Progenitor cell of endocrine pancreas (in vitro differentiated cells): ENCODE data around the gene KREMEN1. TPM values are rescaled to one million over a fixed set of nuclear protein-coding genes. Genes with fewer than 3 reads are reported as not detected.
"Not testable (repeated sequence)": the region's sequence is repeated elsewhere in the genome, so short reads cannot be mapped to it uniquely, and the experiment has no call there.

Source experiments
- DNase-seq: peaks from one replicate; pipeline ENCODE4 v3.0.0; 2021; ENCODE audit warnings: low spot score; ENCODE audit not compliant: unreplicated experiment
- H3K27ac Mint-ChIP-seq: 2 replicates; pipeline ENCODE4 v1.8.0; 2021; ENCODE audit warnings: mild to moderate bottlenecking, moderate library complexity, mixed read lengths
- H3K27me3 Mint-ChIP-seq: 2 replicates; pipeline ENCODE4 v1.8.0; 2021; ENCODE audit warnings: mixed read lengths
- H3K36me3 Mint-ChIP-seq: 2 replicates; pipeline ENCODE4 v1.8.0; 2022; ENCODE audit warnings: mixed read lengths; ENCODE audit not compliant: insufficient read depth
- H3K4me1 Mint-ChIP-seq: 2 replicates; pipeline ENCODE4 v1.8.0; 2021; ENCODE audit warnings: low read depth, mixed read lengths
- H3K4me3 Mint-ChIP-seq: 2 replicates; pipeline ENCODE4 v1.8.0; 2021; ENCODE audit warnings: low read depth, mild to moderate bottlenecking, moderate library complexity, mixed read lengths
- H3K9me3 Mint-ChIP-seq: 2 replicates; pipeline ENCODE4 v1.8.0; 2021; ENCODE audit warnings: low read depth, mixed read lengths
- total RNA-seq: library from RNA; stranded (reverse); gene quantifications from 2 replicates; pipeline ENCODE4 v1.2.1, GENCODE V29; 2021
- TF ChIP-seq, protein P1 (sequence below): fragments of 200-600 bp; sonication (generic); IDR thresholded peaks from one replicate; pipeline ENCODE4 v1.5.0; 2021; ENCODE audit warnings: antibody characterized with exemption, mild to moderate bottlenecking; ENCODE audit not compliant: unreplicated experiment

KREMEN1 gene
- total RNA-seq, 1 donor from 2014 or later, result 10.5 TPM

DNA sequence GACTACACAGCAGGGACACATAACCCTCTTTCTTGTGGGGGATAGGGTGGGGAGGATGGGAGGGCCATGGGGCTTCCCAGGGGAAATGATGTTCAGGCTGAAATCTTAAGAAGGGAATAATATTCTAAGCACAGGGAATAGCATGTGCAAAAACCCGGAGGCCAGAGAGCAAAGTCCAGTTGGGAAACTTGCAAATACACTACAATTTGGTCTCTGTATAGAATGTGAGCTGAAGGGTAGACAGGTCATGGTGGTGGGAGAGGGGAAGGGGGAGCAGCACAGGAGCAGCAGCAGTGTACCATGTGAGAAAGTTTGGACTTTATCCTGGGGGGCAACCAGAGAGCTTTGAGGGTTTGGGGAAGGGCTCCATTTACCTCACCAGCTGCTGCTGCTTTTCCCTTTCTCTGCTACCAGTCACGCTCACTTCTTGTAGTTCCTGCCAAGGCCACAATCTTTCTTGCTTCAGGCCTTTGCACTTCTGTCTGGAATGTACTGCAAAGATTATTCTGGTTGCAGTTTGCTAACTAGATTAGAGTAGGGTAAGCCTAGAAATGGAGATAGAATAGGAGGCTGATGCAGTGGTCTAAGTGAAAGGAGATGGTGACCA, 43.0 kb downstream of the KREMEN1 start:
- no peak overlapping the region for H3K27ac Mint-ChIP-seq
- peaks cover 6% of the 10 kb centered on the region for H3K36me3 Mint-ChIP-seq
- peaks cover 7% of the 10 kb centered on the region for H3K9me3 Mint-ChIP-seq
- H3K4me1 Mint-ChIP-seq, result peaks cover 20% of the 10 kb centered on the region
- TF ChIP-seq, protein P1, sequence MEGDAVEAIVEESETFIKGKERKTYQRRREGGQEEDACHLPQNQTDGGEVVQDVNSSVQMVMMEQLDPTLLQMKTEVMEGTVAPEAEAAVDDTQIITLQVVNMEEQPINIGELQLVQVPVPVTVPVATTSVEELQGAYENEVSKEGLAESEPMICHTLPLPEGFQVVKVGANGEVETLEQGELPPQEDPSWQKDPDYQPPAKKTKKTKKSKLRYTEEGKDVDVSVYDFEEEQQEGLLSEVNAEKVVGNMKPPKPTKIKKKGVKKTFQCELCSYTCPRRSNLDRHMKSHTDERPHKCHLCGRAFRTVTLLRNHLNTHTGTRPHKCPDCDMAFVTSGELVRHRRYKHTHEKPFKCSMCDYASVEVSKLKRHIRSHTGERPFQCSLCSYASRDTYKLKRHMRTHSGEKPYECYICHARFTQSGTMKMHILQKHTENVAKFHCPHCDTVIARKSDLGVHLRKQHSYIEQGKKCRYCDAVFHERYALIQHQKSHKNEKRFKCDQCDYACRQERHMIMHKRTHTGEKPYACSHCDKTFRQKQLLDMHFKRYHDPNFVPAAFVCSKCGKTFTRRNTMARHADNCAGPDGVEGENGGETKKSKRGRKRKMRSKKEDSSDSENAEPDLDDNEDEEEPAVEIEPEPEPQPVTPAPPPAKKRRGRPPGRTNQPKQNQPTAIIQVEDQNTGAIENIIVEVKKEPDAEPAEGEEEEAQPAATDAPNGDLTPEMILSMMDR, result no peak
- no peak overlapping the region for H3K4me3 Mint-ChIP-seq
- H3K27me3 Mint-ChIP-seq, result peaks cover 4% of the 10 kb centered on the region
- DNase-seq, result no peak

DNA sequence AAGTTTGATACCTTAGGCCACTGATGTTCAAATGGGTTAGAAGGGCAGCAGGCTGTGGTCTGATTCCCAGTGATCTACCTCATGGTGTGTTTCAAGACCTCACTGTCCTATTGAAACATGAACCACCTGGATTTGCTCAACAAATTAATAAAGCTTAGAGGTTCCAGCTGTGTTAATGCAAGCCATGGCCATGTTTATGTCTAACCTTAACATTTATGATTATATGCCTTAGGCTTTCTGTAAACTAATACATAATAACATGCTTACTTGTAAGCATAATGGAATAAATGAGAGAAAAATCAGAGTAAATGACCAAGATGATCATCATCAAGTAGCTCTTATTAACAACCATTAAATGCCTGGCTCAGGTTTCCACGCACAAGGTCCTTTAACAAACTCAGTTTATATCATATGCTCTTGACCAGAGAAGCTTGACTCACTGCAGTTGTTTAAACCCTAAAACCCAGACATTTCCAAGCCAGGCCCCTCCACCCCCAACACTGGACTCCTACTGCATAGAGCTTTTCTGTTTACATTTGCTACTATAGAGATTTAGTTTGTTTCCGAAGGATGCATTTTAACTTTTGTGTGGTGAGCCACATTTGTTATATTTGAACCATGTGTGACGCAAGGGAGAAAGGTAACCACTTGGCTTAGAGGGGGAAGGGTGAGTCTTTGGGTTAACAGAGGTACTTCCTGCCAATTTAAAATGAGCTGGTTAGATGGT, 43.7 kb downstream of the KREMEN1 start:
- Mint-ChIP-seq H3K4me1 (peaks cover 20% of the 10 kb centered on the region), H3K27ac (no peak overlapping the region), H3K36me3 (peaks cover 6% of the 10 kb centered on the region), H3K27me3 (peaks cover 4% of the 10 kb centered on the region), H3K9me3 (peaks cover 7% of the 10 kb centered on the region), H3K4me3 (no peak overlapping the region)
- no peak for DNase-seq
- TF ChIP-seq, protein P1, result no peak

DNA sequence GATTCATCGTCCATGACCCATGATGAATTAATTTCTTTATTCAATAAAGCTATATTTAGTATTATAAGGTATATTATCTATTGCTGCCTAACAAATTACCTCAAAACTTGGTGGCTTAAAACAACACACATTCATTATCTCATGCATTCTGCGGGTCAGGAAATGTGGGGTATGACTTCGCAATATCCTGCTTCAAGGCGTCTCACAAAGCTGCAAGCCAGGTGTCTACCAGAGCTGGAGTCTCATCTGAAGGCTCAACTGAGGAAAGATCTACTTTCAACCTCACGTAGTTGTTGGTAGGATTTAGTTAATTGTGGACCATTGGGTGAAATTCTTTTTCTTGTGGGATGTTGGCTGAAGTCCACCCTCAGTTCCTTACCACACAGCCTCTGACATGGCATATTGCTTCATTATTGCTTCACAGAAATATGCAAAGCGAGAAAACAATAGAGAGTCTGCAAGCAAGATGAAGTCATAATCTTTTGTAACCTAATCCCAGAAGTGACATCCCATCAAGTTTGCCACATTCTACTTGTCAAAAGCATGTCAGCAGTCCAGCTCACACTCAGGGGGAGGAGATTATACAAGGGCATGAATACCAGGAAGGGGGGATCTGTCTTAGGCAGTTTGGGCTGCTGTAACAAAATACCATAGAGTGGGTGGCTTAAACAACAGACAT, 45.1 kb downstream of the KREMEN1 start:
- Mint-ChIP-seq H3K36me3 (peaks cover 6% of the 10 kb centered on the region), H3K4me3 (no peak overlapping the region), H3K27ac (no peak overlapping the region), H3K27me3 (peaks cover 4% of the 10 kb centered on the region), H3K9me3 (peaks cover 7% of the 10 kb centered on the region), H3K4me1 (peaks cover 18% of the 10 kb centered on the region)
- TF ChIP-seq, protein P1, result no peak
- DNase-seq, result no peak

DNA sequence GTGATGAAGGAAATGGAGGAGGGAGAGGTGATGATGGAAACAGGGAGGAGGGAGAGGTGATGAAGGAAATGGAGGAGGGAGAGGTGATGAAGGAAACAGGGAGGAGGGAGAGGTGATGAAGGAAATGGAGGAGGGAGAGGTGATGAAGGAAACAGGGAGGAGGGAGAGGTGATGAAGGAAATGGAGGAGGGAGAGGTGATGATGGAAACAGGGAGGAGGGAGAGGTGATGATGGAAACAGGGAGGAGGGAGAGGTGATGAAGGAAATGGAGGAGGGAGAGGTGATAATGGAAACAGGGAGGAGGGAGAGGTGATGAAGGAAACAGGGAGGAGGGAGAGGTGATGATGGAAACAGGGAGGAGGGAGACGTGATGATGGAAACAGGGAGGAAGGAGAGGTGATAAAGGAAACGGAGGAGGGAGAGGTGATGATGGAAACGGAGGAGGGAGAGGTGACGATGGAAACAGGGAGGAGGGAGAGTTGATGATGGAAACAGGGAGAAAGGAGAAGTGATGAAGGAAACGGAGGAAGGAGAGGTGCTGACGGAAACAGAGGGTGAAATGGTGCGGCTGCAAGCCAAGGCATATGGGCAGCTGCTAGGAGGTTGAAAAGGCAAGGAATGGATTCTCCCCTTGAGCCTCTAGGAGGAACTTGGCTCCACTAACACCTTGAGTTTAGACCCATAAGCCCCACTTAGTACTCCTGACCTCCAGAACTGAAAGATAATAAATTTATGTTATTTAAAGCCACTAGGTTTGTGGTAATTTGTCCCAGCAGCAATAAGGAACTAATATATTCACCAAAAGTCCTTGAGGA, 47.5 kb downstream of the KREMEN1 start:
- H3K27ac Mint-ChIP-seq, result peak overlapping the region; percentile 83
- H3K4me1 Mint-ChIP-seq, H3K9me3 Mint-ChIP-seq, H3K36me3 Mint-ChIP-seq, H3K27me3 Mint-ChIP-seq, H3K4me3 Mint-ChIP-seq, DNase-seq: not testable (repeated sequence)

DNA sequence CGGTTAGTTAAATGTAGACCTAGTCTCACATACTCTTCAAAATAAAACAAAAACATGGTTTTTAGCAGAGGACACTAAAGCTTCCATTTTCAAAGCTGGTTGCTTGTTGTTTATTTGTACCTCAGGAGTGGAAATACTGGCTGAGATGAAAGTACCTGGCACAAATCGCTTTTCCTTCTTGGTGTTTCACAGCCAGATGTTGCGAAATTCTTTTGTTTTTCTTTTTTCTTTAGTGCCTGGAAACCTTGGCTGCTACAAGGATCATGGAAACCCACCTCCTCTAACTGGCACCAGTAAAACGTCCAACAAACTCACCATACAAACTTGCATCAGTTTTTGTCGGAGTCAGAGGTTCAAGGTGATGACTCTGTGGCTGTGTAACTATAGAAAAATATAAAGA, 48.3 kb downstream of the KREMEN1 start:
- Mint-ChIP-seq H3K36me3 (peaks cover 8% of the 10 kb centered on the region), H3K27me3 (peaks cover 4% of the 10 kb centered on the region), H3K4me3 (no peak overlapping the region), H3K4me1 (peaks cover under 1% of the 10 kb centered on the region), H3K9me3 (peaks cover 7% of the 10 kb centered on the region), H3K27ac (no peak overlapping the region)
- TF ChIP-seq, protein P1, result no peak
- no peak for DNase-seq
